ENCODE data around the gene C16orf87.

The C16orf87 gene

GRCh38 chr16:46768809-46769208 lies 62.2 kb downstream of the C16orf87 start:
- no peak overlapping the region for H3K4me3 Mint-ChIP-seq
- peaks cover 3% of the 10 kb centered on the region for H3K9me3 Mint-ChIP-seq
- no peak for TF ChIP-seq CTCF (IDR thresholded peaks at IDR 0.05)
- DNase-seq, result no peak
- H3K4me1 Mint-ChIP-seq, result peaks cover 14% of the 10 kb centered on the region
- H3K36me3 Mint-ChIP-seq (ENCODE audit: low read depth), result no peaks in the 10 kb centered on the region
- no peak overlapping the region for H3K27ac Mint-ChIP-seq
- H3K27me3 Mint-ChIP-seq (ENCODE audit: low read depth, poor library complexity), result peaks cover 28% of the 10 kb centered on the region

GRCh38 chr16:46765050-46765449 lies 65.9 kb downstream of the C16orf87 start:
- Mint-ChIP-seq H3K27me3 (ENCODE audit: low read depth, poor library complexity) (peaks cover 32% of the 10 kb centered on the region), H3K36me3 (ENCODE audit: low read depth) (no peaks in the 10 kb centered on the region), H3K9me3 (peaks cover 3% of the 10 kb centered on the region), H3K4me3 (no peak overlapping the region), H3K4me1 (peaks cover 18% of the 10 kb centered on the region), H3K27ac (no peak overlapping the region)
- no peak for TF ChIP-seq CTCF (IDR thresholded peaks at IDR 0.05)
- DNase-seq, result no peak

GRCh38 chr16:46763147-46763546 lies 67.8 kb downstream of the C16orf87 start:
- H3K27ac Mint-ChIP-seq, result peak overlapping the region; percentile 55
- DNase-seq, result no peak

GRCh38 chr16:46762583-46762982 lies 68.4 kb downstream of the C16orf87 start:
- DNase-seq, result no peak
- Mint-ChIP-seq H3K4me1 (peaks cover 23% of the 10 kb centered on the region), H3K36me3 (ENCODE audit: low read depth) (no peaks in the 10 kb centered on the region), H3K27ac (peak overlapping the region; percentile 55), H3K9me3 (no peaks in the 10 kb centered on the region), H3K27me3 (ENCODE audit: low read depth, poor library complexity) (peaks cover 39% of the 10 kb centered on the region), H3K4me3 (no peak overlapping the region)
- no peak for TF ChIP-seq CTCF (IDR thresholded peaks at IDR 0.05)

More at GRCh38 chr16:46763147-46763546, 67.8 kb downstream of the C16orf87 start:
- H3K4me1 Mint-ChIP-seq, result peaks cover 17% of the 10 kb centered on the region
- H3K27me3 Mint-ChIP-seq (ENCODE audit: low read depth, poor library complexity), result peaks cover 38% of the 10 kb centered on the region
- H3K9me3 Mint-ChIP-seq, result no peaks in the 10 kb centered on the region
- H3K4me3 Mint-ChIP-seq, result no peak overlapping the region
- TF ChIP-seq CTCF (IDR thresholded peaks at IDR 0.05), result no peak
- no peaks in the 10 kb centered on the region for H3K36me3 Mint-ChIP-seq (ENCODE audit: low read depth)

- peaks cover 31% of the 10 kb centered on the region for H3K4me1 Mint-ChIP-seq
- H3K27me3 Mint-ChIP-seq (ENCODE audit: low read depth, poor library complexity), result peaks cover 44% of the 10 kb centered on the region
- no peak for TF ChIP-seq CTCF (IDR thresholded peaks at IDR 0.05)
- no peak overlapping the region for H3K4me3 Mint-ChIP-seq
- H3K9me3 Mint-ChIP-seq, result no peaks in the 10 kb centered on the region
- no peak for DNase-seq
- H3K27ac Mint-ChIP-seq, result no peak overlapping the region
- no peaks in the 10 kb centered on the region for H3K36me3 Mint-ChIP-seq (ENCODE audit: low read depth)
Measured at GRCh38 chr16:46759309-46759708, 71.7 kb downstream of the C16orf87 start.

GRCh38 chr16:46757339-46758050 lies 73.5 kb downstream of the C16orf87 start:
- Mint-ChIP-seq H3K27ac (no peak overlapping the region), H3K27me3 (ENCODE audit: low read depth, poor library complexity) (peaks cover 53% of the 10 kb centered on the region), H3K9me3 (no peaks in the 10 kb centered on the region), H3K4me3 (no peak overlapping the region), H3K4me1 (peaks cover 22% of the 10 kb centered on the region), H3K36me3 (ENCODE audit: low read depth) (no peaks in the 10 kb centered on the region)
- no peak for TF ChIP-seq CTCF (IDR thresholded peaks at IDR 0.05)
- DNase-seq, result no peak
